ENCODE results near the gene CYLD. TPM values are rescaled to one million over a fixed set of nuclear protein-coding genes. Genes with fewer than 3 reads are reported as not detected.
A peak's percentile ranks its signal among the peaks of the same experiment; 100 is the strongest.

Gene CYLD
- 20.2 and 24.9 TPM in 2 replicates for total RNA-seq (2014; rRNA removed; shearing (Covaris generic))

DNA sequence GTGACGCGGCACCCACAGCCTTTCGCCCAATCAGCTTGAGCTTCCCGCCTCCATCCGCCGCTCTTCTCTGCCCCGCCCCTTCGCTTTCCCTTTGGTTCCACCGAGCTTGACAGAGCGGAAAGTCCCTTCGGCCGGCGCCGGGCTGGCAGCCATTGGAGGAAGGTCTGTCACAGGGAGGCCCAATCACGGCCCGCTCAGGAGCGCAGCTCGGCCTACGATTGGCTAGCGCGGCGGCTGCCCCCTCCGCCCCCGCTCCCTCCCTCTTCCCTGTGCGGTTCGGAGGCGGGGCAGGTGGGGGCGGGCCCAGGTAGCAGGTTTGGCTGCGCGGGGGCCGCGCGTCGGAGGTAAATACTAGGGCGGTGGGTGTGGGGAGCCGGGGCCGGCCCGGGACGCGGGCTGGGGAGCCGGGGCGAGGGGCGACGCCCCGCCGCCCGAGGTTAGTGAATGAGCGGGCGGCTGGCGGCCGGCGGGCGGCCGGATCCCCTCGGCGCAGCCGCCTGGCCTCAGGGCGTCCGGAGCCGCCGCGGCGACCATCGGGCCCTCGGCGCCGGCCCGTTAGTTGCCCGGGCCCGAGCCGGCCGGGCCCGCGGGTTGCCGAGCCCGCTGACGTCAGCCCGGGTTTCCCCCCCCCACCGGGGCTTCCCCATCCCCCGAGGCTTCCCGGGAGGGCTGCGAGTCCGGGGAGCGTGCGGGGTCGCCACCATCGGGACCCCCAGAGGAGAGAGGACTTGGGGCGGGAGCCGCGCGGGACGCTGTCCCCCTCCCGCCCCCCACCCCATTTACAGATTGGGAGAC, at the start of gene CYLD:
Gene CYLD (plus strand): TSS at position 306 of the 795 bp plus-strand sequence. CDS start 7,613 bp downstream, outside the sequence.
- peak; percentile 98 for DNase-seq (ENCODE audit: low spot score)

DNA sequence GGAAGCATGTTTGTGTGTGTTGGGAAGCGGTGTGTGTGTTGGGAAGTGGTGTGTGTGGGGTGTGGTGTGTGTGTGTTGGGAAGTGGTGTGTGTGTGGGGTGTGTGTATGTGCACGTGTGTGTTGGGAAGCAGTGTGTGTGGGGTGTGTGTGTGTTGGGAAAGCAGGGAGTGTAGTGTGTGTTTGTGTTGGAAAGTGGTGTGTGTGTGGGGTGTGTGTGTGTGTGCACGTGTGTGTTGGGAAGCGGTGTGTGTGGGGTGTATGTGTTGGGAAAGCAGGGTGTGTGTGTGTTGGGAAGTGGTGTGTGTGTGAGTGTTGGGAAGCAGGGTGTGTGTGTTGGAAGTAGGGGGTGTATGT, 49.3 kb upstream of the CYLD start:
- DNase-seq (ENCODE audit: low spot score): no peak

DNA sequence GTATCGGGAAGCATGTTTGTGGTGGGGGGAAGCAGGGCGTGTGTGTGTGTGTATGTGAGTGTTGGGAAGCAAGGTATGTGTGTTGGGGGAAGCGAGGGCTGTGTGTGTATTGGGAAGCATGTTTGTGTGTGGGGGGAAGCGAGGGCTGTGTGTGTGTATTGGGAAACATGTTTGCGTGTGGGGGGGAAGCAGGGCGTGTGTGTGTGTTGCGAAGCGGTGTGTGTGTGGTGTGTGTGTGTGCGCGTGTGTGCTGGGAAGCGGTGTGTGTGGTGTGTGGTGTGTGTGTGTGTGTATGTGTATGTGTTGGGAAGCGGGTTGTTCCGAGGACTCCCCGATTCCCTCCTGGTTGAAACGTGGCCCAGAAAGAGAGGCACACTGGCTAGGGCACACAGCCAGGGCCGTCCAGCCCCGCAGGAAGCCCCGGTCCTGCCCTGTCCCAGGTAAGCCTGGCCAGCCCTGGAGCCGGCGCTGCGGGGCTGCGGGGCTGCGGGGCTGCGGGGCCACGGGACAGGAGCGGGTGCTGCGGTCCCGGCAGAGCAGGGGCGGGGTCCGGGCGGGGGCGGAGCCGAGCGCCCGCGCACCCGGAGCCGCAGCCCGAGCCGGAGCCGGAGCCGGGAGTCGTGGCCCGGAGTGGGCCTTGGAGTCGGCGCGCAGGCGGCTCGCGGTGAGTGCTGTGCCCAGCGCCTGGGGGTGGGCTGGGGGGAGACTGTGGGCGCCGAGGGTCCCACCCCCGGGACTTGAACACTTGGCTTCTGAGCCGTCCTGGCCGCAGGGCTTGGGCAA, 48.7 kb upstream of the CYLD start, which contains the start of gene NOD2:
Gene NOD2 (plus strand): TSS at position 608 of the 783 bp plus-strand sequence. CDS start 5,890 bp downstream, outside the sequence.
- no peak for DNase-seq (ENCODE audit: low spot score)

DNA sequence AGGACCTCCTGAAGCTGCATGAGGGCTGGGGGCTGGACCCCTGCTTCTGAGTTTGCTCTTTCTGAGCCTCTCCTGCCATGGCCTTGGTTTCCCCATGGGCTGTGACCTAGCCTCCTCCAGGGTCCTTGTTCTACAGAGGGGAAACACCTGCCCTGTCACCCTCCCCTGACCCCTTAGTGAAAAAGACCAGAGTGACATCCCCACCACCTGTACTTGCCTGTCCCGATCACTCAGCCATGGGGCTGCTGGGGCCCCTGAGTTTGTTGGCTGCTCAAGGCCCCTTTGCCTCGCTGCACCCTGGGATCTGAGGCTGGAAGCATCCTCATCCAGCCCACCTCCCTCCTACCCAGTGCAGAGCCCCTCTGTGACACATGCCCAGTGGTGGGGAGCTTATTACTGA, 47.7 kb upstream of the CYLD start:
- DNase-seq (ENCODE audit: low spot score): no peak

DNA sequence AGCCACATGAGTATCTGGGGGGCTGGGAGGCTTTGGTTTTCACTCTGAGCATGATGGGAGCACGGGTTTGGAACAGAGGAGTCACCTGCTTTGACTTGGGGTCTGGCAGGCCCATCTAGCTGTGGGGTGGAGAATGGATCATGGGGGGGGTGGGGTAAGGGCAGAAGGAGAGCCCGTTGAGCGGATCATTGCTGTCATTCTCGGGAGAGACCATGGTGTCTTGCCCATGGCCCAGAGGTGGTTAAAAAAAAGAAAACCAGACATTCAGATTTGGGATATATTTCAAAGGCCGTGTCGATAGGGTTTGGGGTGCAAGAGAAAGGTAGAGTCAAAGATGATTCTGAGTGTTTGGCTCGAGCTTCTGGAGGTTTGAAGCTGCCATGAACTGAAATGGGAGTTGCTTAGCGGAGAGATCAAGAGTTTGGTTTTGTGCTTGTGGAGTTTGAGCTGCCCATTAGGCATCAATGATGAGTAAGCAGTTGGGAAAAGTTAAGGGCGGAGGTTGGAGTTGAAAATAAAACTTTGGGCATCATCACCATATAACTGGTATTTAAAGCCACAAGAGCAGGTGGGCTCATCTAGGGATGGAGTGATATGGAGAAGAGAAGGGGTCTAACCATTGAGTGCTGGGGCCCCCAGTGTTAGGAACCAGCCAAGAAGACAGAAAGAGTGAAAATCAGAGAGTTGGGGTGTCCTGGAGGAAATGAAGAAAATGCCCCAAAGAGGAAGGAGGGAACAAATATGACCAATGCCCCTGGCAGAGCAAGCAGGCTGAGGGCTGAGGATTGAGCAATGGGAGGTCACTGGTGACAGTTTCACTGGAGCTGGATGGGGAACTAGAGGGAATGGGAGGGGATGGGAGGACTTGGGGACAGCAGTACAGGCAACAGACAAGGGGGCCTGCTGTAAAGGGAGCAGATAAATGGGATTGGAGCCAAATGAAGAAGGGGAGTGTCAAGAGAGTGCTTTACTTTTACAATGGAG, 46.6 kb upstream of the CYLD start:
- no peak for DNase-seq (ENCODE audit: low spot score)

DNA sequence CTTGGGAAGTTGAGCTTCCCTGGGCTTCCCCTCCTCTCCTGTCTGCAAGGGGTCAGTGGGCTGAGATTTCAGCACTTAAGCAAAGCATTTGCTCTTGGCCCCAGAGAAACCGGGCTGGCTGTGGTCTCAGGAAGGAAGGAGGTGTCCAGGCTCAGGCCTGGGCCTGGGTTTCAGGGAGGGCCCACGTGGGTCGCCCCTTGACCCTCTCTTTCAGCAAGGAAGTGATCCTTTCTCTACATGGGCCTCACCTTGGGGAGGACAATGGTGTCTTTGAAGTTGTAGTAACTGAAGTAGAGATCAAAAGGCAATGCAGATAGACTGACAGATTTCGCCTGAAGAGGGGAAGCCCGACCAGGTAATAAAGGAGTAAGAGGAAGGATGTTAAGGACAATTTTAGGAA, 45.8 kb upstream of the CYLD start:
- no peak for DNase-seq (ENCODE audit: low spot score)

DNA sequence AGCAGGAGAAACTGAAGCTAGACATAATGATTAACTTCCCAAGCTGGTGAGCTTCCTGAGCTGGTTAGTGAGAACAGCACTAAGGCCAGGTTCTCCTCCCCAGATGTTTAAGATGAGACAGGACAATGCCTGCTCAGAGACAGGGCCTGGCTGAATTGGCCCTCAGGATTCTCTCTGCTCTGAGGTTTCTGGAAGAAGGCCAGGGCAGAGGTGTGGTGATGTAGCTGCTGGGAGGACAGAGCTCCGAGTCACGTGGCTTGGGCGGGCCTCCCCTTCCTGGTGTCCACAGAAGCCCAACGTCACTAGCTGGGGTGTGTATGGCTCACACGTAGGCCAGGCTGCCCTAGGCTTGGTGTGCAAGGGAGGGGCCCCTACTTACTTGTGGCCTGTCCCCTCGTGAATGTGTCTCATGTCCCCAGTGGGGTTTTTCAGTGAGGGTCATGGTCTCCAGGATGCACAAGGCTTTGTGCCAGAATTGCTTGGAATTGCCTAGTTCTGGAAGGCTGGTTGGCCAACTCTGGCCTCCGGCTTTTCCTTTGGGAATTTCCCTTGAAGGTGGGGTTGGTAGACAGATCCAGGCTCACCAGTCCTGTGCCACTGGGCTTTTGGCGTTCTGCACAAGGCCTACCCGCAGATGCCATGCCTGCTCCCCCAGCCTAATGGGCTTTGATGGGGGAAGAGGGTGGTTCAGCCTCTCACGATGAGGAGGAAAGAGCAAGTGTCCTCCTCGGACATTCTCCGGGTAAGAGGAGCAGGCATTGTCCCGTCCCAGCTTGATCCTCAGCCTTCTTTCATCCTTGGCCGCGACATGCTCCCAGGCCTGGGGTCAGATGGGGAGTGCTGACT, 45.1 kb upstream of the CYLD start:
- peak; percentile 73 for DNase-seq (ENCODE audit: low spot score)

DNA sequence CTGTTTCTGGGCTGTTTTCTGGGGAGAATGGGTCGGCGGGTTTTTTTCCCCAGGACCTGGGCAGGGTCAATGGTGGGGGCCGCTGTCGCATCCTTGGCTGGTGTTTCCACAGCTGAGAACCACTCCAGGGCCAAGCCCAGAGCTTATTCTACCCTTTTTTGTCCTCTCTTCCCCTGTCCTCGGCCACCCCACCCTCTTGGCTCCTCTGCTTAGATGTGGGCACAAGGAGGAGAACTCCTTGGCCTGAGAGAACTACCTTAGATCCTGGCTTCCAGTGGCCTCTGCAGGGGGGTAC, 44.5 kb upstream of the CYLD start:
- DNase-seq (ENCODE audit: low spot score): no peak

DNA sequence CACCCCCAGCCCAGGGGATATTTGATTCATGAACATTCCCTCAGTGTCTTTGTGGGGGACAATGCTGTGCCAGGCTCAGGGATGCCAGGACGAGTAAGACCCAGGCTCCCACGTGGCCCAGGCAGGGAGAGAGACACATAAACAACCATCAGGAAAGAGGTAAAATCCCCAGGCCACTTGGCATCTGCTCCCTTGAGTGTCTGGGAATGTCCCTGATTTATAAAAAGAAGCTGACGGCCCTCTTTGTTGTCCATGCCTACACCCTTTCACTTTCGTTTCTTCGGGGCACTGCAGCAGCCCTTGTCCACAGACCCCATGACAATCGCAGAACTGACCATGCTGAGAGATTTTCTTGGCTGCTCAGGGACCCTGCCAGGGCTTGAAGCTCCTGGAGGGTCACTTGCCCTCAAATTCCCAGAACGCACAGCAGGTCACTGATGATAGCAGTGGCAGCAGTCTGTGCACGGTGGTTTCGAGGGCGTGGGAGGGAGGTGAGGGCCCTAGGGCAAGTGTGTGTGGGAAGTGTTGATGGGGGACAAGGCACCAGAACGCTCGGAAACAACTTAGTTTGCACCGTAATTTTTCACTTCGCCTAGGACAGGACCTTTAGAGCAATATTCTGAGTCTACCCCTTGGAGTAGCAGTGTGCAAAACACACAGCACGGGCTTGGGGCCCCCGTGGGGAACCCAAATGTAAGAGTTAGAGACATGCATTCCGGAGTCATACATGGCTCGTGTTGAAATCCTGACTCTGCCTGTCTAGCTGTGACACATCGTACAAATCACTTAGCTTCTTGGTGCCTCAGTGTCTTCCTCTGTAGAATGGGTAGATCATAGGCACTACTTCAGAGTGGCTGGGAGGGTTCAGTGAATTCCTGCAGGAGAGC, 43.8 kb upstream of the CYLD start:
- peak; percentile 34 for DNase-seq (ENCODE audit: low spot score)

DNA sequence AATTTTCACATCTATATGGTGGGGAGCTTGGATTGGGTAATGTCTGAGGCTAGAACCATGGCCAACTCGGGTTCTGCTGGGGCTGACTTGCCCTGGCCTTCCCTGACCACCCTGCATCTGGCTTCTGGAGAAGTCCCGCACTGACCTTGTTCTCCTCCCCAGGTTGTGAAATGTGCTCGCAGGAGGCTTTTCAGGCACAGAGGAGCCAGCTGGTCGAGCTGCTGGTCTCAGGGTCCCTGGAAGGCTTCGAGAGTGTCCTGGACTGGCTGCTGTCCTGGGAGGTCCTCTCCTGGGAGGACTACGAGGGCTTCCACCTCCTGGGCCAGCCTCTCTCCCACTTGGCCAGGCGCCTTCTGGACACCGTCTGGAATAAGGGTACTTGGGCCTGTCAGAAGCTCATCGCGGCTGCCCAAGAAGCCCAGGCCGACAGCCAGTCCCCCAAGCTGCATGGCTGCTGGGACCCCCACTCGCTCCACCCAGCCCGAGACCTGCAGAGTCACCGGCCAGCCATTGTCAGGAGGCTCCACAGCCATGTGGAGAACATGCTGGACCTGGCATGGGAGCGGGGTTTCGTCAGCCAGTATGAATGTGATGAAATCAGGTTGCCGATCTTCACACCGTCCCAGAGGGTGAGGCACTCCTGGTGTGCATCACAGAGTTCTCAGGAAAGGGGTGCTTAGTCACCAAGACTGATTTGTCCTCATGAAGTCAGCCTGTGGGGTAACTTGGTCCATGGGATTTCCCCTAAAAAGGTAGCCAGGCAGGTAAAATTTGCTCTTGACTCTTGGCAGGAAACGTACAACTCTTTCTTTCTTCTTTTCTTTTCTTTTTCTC, 42.3 kb upstream of the CYLD start:
- DNase-seq (ENCODE audit: low spot score): peak; percentile 26

DNA sequence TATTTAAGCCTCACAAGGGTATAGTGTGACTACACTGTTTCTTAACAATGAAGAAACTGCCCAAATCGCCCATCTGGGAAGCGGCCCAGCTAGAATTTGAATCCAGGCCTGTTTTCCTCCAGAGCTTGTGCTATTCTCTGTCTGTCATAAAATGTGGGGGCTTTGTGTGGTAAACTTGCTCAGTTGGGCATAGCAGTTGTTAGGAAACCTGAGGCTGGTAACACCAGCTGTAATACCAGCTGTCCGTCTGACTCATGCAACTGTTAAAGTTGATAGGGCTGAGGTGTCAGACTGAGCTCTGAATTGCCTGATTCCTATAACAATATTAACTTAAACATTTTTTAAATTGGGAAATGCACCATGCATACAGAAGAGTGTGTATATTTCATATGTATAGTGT, 39.2 kb upstream of the CYLD start:
- DNase-seq (ENCODE audit: low spot score): no peak

DNA sequence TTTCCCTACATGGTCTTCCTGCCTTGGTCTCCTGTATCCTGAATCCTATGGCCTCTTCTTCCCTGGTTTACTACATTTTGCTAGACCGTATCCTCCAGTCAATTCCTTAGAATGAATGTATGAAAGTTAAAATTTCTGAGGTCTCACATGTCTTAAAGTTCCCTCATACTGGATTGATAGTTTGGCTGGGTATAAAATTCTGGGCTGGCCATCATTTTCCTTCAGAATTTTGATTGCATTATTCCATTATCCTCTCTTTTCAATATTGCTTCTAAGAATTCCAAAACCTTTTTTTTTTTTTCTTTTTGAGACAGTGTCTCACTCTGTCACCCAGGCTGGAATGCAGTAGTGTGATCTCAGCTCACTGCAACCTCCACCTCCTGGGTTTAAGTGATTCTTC, 37.6 kb upstream of the CYLD start:
- DNase-seq (ENCODE audit: low spot score): no peak

DNA sequence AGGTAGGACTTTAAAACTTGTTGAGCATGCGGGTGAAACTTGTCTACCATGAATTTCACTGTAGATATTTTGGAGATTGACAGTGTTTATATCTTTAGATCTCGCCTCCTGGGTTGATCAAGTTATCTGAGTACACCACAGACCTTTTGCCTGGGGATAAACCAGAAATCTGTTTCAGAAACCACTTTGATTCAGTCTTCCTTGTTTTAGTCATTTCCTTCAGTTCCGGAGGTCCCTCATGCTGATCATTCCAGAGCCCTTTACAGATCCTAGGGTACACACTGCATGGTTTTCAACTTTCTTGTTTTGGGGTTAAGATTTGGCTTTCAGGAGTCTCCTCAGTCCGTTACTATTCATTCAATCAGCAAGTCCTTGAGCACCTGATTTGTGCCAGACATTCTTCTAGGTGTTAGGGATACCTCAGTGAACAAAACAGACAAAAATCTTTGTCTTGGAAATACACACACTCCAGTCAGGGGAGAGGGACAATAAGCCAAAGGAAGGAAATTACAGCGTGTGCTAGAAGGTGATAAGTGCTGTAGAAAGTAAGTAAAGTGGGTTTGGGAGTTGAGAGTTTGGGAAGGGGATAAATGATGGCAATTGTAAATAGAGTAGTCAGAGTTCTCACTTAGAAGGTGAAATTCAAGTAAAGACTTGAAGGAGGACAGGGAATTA, 36.3 kb upstream of the CYLD start:
- no peak for DNase-seq (ENCODE audit: low spot score)

DNA sequence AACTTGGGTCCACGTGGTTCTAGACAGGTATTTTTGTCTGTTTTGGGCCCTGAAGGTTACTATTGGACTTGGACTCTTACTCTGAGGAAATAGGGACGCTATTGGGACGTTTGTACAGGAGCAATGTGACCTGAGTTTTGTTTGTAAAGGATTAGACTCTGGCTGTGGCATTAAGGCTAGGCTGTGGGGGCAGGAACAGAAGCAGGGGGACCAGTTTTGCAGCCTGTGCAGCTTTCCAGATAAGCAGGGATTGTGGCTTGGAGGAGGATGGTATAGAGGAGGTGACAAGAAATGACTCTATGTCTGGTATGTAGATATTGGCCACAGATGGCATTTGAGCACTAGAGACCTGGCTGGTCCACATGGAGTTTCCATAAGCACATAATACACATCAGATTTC, 35.6 kb upstream of the CYLD start:
- DNase-seq (ENCODE audit: low spot score): no peak

DNA sequence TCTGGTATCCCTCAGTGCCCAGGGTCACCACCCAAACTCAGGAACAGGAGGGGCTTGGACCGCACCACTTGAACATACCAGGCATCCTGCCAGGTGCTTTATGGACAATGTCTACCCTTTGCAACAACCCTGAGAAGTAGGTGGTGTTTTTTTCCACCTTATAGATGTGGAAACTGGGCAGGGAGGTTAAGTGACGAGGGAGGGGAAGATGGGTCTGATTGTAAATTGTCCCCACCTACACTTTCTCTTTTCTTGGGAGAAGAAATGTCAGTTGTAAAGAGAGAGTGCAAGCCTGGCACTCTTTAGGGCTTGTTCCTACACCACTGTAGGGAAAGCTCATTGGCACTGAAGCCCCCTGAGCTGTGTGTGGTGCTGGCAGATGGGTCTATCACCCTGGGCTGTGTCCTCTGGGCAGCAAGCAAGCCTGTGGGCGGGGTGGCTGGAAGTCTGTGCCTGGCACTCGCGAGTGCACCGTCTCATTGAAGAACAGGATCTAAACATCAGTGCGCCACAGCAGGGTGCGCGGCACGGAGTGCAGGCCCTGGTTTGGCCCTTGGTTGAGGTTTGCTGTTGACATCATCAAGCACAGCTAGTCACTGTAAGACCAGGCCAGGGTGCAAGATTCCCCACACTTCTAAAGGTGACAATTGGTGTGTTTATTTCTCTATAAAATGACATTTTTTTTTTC, 33.4 kb upstream of the CYLD start:
- no peak for DNase-seq (ENCODE audit: low spot score)

DNA sequence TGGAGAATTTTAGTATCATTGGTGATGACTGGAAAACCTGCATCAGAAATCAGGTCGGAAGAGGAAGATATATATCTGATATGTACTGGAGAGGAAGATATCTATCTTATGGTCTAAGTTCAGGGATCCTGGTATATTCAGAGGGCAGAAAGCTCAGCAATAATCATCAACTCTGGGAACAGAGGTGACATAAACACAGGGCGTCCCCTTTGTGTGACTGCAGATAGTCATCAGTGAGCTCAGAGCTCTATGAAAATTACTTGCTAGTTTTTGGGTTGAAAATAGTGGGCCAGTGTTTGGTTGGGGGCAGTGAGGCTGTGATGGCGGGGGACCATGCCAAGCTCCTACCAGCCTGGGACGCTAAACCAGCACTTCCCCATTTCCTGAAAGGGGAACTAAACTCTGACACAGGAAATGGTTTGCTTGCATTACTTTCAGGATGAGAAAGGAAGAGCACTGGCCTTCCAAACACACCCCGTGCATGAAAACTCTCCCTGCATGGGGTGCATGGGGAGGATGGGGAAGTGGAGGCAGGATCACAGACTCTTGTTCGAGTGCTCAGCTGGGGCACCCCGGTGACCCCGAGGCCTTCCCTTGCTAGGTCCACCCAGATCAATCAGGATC, 32.7 kb upstream of the CYLD start:
- no peak for DNase-seq (ENCODE audit: low spot score)

DNA sequence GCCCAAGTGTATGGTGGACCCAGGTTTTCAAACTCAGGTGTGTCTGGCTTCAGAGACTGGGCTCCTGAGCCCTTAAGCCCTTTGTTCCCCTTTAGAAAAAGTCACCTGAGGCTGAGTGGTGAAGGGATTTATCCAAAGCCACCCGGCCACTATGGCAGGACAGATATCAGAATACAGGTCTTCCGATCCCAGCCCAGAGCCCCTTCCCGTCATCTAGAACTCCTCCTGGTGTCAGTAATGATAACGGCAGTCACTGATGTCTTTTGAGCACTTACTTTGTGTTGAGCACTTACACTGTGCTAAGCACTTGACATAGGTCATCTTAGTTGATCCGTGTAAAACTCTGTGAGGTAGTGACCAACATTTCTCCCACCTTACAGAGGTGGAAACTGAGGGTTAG, 31.9 kb upstream of the CYLD start:
- no peak for DNase-seq (ENCODE audit: low spot score)

DNA sequence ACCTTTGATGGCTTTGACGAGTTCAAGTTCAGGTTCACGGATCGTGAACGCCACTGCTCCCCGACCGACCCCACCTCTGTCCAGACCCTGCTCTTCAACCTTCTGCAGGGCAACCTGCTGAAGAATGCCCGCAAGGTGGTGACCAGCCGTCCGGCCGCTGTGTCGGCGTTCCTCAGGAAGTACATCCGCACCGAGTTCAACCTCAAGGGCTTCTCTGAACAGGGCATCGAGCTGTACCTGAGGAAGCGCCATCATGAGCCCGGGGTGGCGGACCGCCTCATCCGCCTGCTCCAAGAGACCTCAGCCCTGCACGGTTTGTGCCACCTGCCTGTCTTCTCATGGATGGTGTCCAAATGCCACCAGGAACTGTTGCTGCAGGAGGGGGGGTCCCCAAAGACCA, 30.8 kb upstream of the CYLD start:
- no peak for DNase-seq (ENCODE audit: low spot score)

Measured in H4 (cell line).